ENCODE data around the gene FGF14. TPM values are rescaled to one million over a fixed set of nuclear protein-coding genes. Genes with fewer than 3 reads are reported as not detected.

The FGF14 gene
- total RNA-seq, 1 donor from 2014 or later = not detected

DNA sequence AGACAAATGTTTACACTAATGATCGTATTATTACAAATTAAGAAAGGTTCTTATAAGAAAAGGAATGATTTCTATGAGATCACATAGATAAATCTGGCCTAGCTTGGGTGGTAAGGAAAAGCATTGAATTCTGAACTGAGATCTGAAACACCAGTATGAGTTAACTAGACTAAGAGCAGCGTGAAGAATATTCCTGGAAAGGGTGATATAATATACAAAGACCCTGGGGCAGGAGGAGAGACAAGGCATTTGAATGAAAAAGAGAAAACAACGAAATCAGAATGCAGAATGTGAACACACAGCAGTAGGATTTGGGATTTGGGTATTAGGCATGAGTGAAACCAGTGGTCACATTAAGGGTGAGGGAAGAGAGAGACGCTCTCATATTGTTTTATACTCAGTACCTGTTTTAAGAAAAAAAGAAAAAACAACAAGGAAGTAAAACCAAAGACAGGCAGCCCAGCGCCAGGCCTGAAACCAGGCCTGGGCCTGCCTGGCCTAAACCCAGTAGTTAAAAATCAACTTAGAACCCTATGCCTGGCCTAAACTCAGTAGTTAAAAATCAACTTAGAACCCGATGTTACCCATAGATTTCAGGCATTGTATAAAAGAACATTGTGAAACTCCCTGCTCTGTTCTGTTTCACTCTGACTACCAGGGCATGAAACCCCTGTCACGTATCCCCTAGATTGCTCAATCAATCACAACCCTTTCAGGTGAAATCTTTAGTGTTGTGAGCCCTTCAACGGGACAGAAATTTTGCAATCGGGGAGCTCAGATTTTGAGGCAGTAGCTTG, 662.3 kb downstream of the FGF14 start:
- intact Hi-C loops (cut with DNase I) = no loop called here
- TF ChIP-seq, protein P1, sequence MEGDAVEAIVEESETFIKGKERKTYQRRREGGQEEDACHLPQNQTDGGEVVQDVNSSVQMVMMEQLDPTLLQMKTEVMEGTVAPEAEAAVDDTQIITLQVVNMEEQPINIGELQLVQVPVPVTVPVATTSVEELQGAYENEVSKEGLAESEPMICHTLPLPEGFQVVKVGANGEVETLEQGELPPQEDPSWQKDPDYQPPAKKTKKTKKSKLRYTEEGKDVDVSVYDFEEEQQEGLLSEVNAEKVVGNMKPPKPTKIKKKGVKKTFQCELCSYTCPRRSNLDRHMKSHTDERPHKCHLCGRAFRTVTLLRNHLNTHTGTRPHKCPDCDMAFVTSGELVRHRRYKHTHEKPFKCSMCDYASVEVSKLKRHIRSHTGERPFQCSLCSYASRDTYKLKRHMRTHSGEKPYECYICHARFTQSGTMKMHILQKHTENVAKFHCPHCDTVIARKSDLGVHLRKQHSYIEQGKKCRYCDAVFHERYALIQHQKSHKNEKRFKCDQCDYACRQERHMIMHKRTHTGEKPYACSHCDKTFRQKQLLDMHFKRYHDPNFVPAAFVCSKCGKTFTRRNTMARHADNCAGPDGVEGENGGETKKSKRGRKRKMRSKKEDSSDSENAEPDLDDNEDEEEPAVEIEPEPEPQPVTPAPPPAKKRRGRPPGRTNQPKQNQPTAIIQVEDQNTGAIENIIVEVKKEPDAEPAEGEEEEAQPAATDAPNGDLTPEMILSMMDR (IDR thresholded peaks at IDR 0.05) = no peak

DNA sequence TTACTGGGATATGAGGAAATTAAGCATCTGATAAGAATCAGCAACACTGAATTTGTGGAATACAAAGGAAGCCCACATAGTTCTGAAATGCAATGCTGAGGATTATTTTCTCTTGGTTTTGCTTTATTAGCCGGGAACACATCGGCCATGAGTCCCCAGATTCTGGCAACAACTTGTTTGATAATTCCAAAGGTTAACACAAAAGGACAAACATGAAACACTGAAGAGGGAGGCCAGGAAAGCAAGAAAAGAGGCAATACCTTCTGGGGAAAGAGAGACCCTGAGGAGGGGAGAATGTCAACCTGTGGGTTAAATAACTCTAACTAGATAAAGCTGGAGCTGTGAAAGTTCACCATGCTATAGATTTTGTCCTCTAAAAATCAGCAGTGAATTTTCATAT, 663.5 kb downstream of the FGF14 start:
- Histone ChIP-seq H3K9me3 (no peaks in the 10 kb centered on the region), H3K4me3 (no peak overlapping the region), H3K27me3 (no peaks in the 10 kb centered on the region), H3K36me3 (no peaks in the 10 kb centered on the region), H3K27ac (no peak overlapping the region), H3K4me1 (no peaks in the 10 kb centered on the region)
- TF ChIP-seq, protein P1 (IDR thresholded peaks at IDR 0.05) = no peak
- no peak for DNase-seq (ENCODE audit: low spot score in 2 of 2)
- intact Hi-C loops (cut with DNase I) = no loop called here

More for the DNA sequence above, 662.3 kb downstream of the FGF14 start:
- H3K27me3 ChIP-seq = no peaks in the 10 kb centered on the region
- no peak for DNase-seq (ENCODE audit: low spot score in 2 of 2)
- H3K4me3 ChIP-seq = no peak overlapping the region
- H3K4me1 ChIP-seq = no peaks in the 10 kb centered on the region
- H3K9me3 ChIP-seq = no peaks in the 10 kb centered on the region
- no peak overlapping the region for H3K27ac ChIP-seq
- H3K36me3 ChIP-seq = no peaks in the 10 kb centered on the region

DNA sequence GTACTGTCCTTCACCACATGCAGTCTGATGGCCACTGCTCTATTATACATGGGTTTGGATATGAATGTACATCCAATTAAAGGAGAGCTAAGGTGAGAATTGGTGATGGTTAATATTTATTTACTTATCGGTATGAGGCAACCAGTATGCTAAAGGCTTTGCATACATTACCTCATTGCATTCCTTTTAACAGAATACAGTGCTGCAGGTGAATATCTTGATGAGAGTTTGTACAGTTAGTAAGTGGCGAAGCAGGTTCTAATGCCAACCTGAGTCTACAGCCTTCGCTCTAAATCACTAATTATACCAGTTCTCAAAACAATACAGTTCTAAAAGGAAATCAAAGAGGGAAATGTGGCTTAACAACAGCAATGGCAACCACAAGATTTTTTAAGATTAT, 665.3 kb downstream of the FGF14 start:
- no peak overlapping the region for H3K27ac ChIP-seq
- no peak for DNase-seq (ENCODE audit: low spot score in 2 of 2)
- no peak overlapping the region for H3K4me3 ChIP-seq
- TF ChIP-seq, protein P1 (IDR thresholded peaks at IDR 0.05) = no peak
- H3K36me3 ChIP-seq = no peaks in the 10 kb centered on the region
- no peaks in the 10 kb centered on the region for H3K27me3 ChIP-seq
- no peaks in the 10 kb centered on the region for H3K9me3 ChIP-seq
- intact Hi-C loops (cut with DNase I) = no loop called here
- H3K4me1 ChIP-seq = no peaks in the 10 kb centered on the region

DNA sequence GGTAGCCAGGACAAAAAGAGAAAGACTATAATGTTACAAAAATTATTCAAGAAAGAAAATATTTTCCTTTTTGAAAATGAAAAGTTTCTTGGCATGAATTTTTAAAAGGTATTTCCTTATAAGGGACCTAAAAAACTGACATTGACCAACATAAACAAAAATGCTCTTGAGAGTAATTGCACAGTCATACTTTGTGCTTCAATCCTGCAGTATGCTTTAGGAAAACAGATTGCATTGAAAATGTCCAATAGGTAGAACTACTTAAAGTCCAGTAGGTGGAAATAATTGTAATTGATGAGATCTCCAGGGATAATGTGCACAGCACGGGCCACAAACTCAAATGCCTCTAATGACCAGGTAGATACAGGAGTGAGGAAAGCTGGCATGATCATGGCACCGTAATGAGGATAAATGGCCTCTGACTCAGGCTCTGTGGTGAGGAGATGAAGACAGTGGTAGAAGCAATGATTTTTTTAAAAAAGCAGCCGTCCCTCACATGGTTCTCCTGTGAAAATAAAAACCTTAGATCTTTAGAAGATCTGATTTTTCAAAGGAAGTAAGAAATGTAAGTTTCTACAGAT, 671.3 kb downstream of the FGF14 start:
- intact Hi-C loops (cut with DNase I) = no loop called here
- Histone ChIP-seq H3K27me3 (no peaks in the 10 kb centered on the region), H3K4me3 (no peak overlapping the region), H3K36me3 (no peaks in the 10 kb centered on the region), H3K9me3 (no peaks in the 10 kb centered on the region), H3K27ac (no peak overlapping the region), H3K4me1 (peaks cover 0 to 4% of the 10 kb centered on the region in 2 donors)
- DNase-seq (ENCODE audit: low spot score in 2 of 2) = no peak
- TF ChIP-seq, protein P1 (IDR thresholded peaks at IDR 0.05) = no peak

DNA sequence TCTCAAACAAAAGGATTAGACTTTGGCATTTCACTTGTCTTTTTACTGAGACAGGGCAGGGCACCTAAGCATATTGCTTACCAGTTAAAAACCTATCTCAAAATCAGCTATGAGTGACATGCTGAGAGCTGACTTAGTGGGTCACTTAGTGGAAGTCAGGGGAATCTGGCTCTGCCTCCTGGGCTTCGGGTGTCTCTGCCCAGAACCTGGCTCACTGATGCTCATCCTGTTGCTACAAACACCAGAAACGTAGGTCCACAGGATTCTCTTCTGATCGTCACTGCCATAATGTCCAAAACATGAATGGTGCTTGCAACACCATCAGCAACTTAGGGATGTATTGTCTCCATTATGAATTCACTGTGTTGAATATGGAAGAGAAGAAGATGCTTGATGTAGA, 673.2 kb downstream of the FGF14 start:
- no peaks in the 10 kb centered on the region for H3K36me3 ChIP-seq
- H3K9me3 ChIP-seq = no peaks in the 10 kb centered on the region
- H3K4me1 ChIP-seq = peaks cover 0 to 4% of the 10 kb centered on the region in 2 donors
- H3K27ac ChIP-seq = no peak overlapping the region
- H3K4me3 ChIP-seq = no peak overlapping the region
- DNase-seq (ENCODE audit: low spot score in 2 of 2) = no peak
- intact Hi-C loops (cut with DNase I) = no loop called here
- TF ChIP-seq, protein P1 (IDR thresholded peaks at IDR 0.05) = no peak
- H3K27me3 ChIP-seq = no peaks in the 10 kb centered on the region

Data from ascending aorta (tissue), 2 donors.